ENCODE data around the gene NIPBL. TPM values are rescaled to one million over a fixed set of nuclear protein-coding genes. Genes with fewer than 3 reads are reported as not detected.
"Not testable (repeated sequence)": the region's sequence is repeated elsewhere in the genome, so short reads cannot be mapped to it uniquely, and the experiment has no call there.

The NIPBL gene
- total RNA-seq, 1 donor from 2014 or later = 70.0 TPM

DNA sequence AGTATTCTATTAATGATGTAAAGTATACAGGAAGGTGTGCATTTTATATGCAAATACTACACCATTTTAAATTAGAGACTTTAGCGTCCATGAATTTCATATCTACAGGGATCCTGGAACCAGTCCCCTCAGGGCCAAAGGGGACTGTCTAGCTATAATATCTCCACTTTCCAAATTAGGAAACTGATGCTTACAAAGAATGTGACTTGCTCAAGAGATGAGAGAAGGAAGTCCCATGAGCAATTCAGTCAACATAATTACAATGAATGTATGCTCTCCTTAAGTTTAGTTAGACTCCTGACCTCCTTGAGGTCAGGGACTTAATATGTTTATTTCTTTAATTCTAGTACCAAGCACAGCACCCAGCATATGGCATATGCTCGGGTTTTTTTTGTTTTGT lies 23.7 kb downstream of the NIPBL start:
- intact Hi-C loops (cut with micrococcal nuclease) = no loop called here

DNA sequence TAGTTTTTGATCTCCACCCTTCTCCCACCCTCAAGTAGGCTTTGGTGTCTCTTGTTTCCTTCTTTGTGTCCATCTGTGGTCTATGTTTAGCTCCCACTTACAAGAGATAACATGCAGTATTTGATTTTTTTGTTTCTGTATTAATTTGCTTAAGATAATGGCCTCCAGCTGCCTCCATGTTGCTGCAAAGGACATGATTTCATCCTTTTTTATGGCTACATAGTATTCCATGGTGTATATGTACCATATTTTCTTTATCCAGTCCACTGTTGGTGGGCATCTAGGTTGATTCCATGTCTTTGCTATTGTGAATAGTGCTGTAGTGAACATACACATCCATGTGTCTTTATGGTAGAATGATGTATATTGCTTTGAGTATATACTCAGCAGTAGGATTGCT lies 24.5 kb downstream of the NIPBL start:
- intact Hi-C loops (cut with micrococcal nuclease) = not testable (repeated sequence)

DNA sequence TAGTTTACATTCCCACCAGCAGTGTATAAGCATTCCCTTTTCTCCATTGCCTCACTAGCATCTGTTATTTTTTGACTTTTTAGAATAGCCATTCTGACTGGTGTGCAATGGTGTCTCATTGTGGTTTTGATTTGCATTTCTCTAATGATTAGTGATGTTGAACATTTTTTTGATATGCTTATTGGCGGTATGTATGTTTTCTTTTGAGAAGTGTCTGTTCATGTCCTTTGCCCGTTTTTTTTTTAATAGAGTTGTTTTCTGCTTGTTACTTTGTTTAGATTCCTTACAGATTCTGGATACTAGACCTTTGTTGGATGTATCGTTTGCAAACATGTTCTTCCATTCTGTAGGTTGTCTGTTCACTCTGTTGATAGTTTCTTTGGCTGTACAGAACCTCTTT lies 25.3 kb downstream of the NIPBL start:
- intact Hi-C loops (cut with micrococcal nuclease) = no loop called here

DNA sequence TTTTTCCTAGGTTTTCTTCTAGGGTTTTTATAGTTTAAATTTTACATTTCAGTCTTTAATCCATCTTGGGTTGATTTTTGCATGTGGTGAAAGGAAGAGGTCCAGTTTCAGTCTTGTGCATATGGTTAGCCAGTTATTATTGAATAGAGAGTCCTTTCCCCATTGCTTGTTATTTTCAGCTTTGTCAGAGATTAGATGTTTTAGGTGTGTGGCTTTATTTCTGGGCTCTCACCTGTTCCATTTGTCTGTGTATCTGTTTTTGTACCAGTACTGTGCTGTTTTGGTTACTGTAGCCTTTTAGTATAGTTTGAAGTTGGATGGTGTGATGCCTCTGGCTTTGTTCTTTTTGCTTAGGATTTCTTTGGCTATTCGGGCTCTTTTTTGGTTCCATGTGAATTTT lies 25.8 kb downstream of the NIPBL start:
- intact Hi-C loops (cut with micrococcal nuclease) = no loop called here

DNA sequence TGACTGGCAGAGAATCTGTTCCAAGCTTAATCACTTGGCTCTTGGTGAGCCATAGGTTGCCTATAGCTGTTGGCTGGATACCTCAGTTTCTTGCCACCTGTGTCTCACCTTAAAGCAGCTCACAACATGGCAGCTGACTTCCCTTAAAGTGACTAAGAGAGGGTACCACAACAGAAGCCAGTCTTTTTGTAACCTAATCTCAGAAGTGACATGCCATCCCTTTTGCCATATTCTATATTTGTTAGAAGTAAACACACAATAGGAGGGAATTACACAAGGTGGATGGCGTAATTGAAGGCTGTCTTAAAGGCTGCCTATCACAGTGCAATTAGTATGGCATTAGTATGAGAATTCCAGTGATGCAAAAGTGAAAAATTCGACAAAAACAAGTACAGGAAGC lies 28.1 kb downstream of the NIPBL start:
- intact Hi-C loops (cut with micrococcal nuclease) = loop anchor here (5.0 kb wide), 1 partner anchor 38 kb away; no protein-coding TSS in a partner anchor

DNA sequence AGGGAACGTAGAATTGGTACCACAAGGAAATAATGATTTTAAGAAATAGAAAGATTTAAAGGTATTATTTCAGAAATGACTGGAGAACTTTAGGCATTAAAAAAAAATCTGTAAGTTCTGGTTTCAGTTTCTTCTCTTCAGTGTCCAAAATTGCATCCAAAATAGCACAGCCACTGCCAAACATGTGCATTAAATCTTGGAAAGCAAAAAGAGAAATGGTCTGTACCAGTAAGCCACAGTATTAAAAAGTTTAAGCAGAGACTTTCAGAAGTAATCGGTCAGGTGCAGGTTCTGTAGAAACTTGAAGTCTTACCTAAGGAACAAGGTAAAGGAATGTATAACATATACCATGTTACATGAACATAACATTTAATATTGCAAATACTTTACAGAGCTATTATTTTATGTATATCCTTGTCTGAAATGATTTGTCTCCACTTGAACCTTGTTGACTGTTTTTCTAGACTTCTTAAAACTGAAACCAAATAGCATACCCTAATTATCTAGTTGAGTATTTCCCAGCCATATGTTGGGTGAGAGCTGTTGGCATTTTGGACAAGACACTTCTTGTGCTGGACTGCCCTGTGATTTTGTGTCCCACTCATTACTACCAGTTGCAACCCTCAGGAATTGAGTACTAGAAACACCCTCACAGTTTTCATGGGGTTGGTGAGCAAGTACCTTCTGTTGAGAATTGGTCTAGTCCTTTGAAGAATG lies 32.1 kb downstream of the NIPBL start:
- intact Hi-C loops (cut with micrococcal nuclease) = loop anchor here (5.0 kb wide), 1 partner anchor 34 kb away; no protein-coding TSS in a partner anchor

DNA sequence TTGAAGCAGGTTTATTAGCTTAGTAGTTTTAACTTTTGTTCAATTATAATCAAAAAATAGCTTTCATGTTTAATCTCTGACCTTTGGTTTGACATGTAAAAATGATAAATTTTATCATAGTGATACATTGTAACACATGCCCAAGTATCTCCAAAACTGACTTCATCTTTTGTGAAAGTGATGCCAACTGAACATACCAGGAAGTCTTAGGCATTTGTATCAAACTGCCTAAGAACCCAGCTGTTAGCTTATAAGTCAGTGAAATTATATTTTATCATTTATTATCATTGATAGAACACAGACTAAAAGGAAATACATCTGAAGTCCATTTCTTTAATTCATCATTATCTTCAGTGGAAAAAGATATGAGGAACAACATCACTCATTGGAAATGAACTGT lies 39.1 kb downstream of the NIPBL start:
- intact Hi-C loops (cut with micrococcal nuclease) = no loop called here

DNA sequence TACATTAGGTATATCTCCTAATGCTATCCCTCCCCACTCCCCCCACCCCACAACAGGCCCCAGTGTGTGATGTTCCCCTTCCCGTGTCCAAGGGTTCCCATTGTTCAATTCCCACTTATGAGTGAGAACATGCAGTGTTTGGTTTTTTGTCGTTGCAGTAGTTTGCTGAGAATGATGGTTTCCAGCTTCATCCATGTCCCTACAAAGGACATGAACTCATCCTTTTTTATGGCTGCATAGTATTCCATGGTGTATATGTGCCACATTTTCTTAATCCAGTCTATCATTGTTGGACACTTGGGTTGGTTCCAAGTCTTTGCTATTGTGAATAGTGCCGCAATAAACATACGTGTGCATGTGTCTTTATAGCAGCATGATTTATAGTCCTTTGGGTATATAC lies 40.0 kb downstream of the NIPBL start:
- intact Hi-C loops (cut with micrococcal nuclease) = not testable (repeated sequence)

DNA sequence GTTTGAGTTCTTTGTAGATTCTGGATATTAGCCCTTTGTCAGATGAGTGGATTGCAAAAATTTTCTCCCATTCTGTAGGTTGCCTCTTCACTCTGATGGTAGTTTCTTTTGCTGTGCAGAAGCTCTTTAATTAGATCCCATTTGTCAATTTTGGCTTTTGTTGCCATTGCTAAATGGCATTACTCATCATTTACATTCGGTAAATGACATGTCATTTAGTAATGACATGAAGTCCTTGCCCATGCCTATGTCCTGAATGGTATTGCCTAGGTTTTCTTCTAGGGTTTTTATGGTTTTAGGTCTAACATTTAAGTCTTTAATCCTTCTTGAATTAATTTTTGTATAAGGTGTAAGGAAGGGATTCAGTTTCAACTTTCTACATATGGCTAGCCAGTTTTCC lies 40.8 kb downstream of the NIPBL start:
- intact Hi-C loops (cut with micrococcal nuclease) = not testable (repeated sequence)

DNA sequence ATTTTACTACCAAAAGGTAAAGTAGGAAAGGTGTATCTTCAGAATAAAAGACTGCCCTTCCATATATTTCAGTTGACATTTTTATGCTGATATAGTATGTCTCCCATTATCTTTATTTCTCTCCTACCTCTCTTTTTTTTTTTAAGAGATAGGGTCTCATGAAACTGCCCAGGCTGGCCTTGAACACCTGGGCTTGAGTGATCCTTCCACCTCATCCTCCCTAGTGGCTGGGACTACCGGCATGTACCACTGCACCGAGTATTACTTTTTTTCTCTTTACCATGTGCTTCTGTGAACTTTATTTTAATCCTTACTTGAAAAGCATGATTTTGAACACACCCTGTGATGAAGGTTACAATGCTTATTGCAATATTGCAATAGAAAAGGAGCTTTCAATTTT lies 42.7 kb downstream of the NIPBL start:
- intact Hi-C loops (cut with micrococcal nuclease) = no loop called here

DNA sequence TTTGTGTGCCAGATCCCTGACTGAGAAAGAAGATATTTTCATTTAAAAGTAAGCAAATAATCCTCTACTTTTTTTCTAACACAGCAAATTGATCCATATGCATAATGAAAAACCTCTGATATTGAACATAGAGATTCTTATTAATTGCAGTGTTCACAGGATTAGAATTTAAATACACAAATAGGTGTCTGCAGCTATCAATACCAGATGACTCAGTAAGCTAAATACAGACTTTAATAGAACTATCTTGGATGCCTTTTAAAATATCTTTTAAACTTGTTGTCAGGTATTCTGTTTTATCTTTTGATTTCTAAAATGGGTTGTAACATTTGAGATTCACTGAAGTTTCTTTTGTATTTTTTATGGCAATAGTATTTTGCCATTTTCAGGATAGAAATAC lies 43.1 kb downstream of the NIPBL start:
- intact Hi-C loops (cut with micrococcal nuclease) = no loop called here

DNA sequence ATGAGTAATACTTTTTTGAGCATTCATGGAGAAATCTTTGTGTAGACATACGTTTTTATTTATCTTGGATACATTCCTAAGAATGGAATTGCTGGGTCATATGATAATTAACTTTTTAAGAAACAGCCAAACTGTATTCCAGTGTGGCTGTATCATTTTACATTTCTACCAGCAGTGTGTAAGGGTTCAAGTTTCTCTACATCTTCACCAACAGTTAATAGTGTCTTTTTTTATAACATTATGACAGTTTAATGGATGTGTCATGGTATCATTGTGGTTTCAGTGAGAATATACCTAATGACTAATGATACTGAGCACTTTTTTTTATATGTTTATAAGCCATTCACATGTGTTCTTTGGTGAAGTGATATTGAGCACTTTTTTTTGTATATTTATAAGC lies 52.4 kb downstream of the NIPBL start:
- intact Hi-C loops (cut with micrococcal nuclease) = no loop called here

DNA sequence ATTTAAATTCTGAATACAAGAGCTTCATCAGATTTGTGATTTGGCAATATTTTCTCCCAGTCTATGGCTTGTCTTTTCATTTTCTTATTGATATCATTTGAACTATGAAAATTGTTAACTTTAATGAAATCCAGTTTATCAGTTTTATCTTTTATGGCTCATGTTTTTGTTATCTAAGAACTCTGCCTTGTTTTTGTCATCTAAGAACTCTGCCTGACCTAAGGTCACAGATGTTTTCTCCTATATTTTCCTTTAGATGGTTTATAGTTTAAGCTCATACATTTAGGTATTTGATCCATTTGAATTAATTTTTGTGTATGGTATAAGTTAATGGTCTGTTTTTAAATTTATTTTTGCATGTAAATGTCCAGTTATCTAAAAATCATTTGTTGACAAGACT lies 52.9 kb downstream of the NIPBL start:
- intact Hi-C loops (cut with micrococcal nuclease) = no loop called here

DNA sequence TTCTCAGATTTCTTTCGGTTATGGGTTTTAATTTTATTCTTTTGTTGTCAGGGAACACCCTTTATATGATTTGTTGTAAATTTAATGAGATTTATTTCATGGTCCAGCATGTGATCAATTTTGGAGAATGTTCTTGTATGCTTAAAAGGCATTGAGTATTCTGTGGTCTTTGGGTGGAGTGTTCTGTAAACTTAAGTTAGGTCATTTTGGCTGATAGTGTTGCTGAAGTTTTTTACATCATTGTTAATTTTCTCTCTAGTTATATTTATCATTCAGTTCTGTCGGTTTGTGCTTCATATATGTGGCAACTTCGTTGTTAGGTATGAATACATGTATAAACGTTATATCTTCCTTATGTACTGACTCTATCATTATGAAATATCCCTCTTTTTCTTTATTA lies 55.5 kb downstream of the NIPBL start:
- intact Hi-C loops (cut with micrococcal nuclease) = no loop called here

DNA sequence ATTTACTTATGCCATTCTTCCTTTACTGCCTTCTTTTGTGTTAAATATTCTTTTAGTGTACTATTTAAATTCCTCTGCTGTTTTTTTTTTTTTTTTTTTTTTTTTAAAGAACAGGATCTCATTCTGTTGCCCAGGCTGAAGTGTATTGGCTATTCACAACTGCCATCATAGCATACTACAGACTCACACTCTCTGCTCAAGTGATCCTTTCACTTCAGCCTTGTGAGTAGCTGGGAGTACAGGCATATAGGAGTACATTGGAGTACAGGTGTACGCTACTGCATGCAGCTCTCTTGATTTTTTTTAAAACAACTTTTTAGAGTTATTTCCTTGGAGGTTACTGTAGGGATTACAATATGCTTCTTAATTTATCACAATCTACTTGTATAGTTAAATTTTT lies 56.1 kb downstream of the NIPBL start:
- intact Hi-C loops (cut with micrococcal nuclease) = no loop called here

DNA sequence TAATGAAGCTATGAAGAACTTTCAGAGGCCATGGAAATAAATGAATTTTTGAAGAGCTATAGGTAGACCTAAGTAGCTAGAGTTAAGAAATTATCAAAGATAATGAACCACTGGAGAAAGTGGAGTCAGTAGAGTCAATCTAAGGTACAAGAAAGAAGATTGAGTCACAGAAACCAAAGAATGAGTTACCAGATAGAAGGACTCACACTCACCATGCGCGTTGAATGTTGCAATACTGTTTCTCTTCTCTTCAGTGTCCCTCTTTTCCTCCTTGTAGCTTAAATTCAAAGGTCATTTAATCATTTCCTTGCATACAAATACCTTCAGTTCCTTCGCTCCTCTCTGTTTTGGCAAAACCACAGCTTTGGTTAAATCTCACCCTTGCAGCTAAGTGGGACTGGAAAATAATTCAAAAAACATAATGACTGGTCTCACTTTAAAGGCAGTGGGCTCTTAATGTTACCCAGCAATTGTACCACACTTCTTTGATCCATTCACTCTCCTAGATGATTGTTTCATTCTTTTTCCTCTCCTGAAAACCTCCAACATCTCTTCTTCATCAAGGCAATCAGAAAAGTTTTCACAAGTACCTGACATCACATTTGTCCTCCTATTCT lies 58.3 kb downstream of the NIPBL start:
- intact Hi-C loops (cut with micrococcal nuclease) = no loop called here

DNA sequence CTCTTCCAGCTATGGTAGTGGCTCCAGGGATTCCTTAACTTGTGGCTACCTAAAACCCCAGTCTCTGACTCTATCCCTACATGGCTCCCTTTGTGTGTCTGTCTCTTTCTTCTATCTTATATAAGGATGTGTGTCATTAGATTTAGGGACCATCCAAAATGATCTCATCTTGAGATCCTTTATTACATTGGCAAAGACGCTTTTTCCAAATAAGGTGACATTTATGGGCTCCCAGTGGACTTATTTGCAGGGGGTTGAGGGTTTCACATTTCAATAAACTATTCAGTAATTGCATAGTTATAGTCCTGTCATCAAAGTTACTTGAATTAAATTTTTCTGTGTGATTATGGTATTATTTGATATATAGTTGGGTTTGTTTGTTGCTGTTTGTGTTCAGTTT lies 59.2 kb downstream of the NIPBL start:
- intact Hi-C loops (cut with micrococcal nuclease) = no loop called here

DNA sequence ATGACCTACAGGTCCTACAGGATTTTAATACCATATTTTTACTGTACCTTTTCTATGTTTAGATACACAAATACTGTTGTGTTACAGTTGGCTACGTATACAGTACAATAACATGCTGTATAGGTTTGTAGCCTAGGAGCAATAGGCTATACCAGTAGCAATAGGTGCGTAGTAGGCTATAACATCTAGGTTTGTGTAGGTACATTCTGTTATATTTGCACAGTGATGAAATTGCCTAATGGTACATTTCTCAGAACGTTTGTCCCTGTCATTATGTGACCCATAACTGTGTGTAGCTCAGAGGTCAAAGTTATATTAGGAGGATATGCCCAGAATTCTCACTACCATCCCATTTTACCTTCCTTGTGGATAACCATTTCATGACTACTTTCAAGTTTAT lies 59.7 kb downstream of the NIPBL start:
- intact Hi-C loops (cut with micrococcal nuclease) = no loop called here

DNA sequence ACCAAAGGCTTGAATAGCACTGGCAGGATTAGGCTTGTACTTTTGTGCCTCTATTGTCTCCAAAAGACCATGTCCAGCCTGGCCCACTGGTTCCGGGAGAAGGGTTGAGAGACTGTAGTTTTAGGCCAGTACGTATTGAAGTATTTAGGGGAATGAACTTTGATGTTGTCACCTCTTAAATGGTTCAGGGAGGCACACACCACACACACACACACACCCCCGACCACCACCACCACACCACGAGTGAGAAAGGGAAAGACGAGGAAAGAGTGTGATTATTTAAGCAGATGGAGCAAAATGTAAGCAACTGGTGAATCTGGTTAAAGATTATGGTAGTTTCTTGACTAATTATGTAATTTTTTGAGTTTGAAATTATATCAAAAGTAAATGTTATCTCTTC lies 61.6 kb downstream of the NIPBL start:
- intact Hi-C loops (cut with micrococcal nuclease) = no loop called here

DNA sequence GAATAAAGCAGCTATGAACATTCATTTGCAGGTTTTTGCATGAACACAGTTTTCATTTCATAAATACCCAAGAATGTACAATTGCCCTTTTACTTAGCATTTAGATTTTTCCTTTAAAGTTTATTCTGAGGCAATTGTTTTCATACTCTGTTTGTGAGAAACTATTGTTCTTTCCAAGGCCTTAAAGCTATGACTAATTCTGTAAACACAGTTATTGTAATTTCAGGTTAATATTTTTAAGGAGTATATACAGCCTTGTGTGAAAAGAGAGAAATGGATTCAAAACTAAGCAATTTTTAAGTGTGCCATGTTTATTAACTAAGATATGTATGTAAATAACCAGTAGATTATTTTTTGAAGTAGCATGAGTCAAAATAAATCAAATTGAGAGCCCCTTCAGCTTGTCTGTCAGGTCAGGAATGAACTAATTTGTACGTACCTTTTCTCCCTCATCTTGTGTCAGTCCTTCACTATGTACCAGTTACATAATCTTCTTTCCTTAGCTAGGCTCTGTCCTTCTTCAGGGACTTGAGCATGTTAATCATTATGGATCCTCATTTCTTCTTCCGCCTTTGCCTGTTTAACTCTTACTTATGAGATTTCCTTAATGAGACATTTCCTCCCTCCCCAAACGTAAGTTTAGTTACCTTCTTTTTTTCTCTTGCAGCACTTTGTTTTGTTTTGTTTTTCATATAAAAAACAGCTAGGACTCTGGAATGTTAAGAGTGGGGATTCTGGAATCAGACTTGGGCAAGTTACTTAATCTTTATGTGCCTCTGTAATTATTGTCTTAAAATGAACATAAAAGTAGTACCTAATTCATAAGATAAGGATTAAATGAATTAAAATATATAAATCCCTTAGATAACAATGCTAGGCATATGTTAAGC lies 63.6 kb downstream of the NIPBL start:
- intact Hi-C loops (cut with micrococcal nuclease) = loop anchor here (5.0 kb wide), 1 partner anchor 33 kb away; no protein-coding TSS in a partner anchor

DNA sequence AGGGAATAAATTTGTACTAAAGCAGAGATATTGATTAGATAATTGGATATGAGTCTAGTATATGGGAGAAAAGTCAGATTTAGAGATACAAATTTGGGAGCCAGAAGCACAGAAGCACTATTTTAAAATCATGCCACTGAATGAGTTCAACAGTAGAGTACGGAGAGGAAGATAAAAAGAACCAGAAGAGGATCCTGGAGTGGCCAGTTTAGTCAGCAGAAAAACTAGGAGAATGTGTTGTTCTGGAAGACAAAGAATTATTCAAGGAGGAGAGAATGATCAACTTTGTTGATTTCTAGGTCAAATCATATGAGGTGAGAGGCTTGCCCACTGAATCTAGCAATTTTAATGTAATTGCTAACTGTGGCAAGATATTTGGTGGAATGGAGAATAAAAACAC lies 67.0 kb downstream of the NIPBL start:
- intact Hi-C loops (cut with micrococcal nuclease) = loop anchor here (5.0 kb wide), 1 partner anchor 36 kb away; no protein-coding TSS in a partner anchor

DNA sequence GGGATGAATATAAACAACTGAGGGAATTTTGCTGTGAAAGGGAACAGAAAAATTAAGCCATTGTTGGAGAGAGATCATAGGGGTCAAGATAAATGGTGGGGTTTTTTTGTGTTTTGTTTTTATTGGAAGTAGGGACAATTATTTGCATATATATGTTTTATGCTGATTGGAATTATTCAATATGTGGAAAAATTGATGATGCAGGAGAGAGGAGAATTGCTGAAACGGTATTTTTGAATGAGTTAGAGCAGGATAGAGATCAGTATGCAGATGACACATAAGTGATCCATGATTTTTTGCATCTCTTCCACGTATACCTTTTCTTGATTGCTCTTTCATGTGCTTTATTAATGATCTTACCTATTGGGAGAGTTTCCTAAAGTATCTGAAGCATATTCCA lies 67.5 kb downstream of the NIPBL start:
- intact Hi-C loops (cut with micrococcal nuclease) = loop anchor here (1.0 to 5.0 kb wide), 4 partner anchors 37 to 215 kb away; partner anchors contain the start of gene NIPBL

All from T-helper 1 cell treated with Interleukin-12 subunit alpha and Interleukin-12 subunit beta and Interleukin-4 antibody, amounts not matched to agents 30 ng/mL and 1 ng/mL, for 36 hours (primary cell).